Measurements from ENCODE around the gene CDH1.
"Not testable (repeated sequence)": the region's sequence is repeated elsewhere in the genome, so short reads cannot be mapped to it uniquely, and the experiment has no call there.

Gene CDH1

DNA sequence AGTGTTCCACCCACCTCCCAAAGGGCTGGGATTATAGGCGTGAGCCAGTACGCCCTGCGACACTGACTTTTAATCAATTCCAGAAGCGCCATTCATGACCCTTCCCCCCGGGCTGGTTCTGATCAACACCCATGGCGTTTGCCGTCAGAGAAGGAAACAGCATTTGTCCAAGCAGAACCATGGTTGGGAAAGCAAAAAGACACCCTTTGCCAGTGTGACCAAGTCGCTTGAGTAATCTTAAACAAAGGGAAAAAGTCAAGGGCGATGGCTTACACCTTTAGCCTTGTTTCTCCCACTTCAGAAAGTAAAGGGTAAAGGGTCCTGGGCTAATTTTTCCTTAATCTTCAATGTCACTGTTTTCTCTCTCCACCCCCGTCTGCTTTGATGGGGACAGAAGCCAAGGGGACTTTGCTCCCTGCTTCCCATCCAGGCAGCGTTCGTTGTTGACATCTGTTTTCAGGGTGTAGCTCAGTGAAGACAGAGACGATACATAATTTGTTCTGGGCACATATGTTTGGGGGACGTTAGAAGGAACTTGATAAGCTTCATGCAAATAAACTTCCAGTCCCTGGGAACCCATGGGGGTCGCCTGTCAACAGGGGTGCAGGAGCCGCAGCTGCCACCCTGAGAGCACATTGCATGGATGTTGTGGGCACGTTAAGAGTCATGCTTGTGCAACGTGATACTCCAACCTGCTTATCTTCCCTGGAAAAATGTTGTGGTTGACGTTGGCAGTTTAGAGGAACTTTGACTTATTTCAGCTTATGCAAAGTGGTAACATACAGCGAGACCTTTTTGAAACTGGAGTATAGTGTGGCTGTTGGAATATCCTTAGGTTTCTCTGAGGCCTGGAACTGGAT is 55.6 kb downstream of the CDH1 start:
- no peak for DNase-seq

DNA sequence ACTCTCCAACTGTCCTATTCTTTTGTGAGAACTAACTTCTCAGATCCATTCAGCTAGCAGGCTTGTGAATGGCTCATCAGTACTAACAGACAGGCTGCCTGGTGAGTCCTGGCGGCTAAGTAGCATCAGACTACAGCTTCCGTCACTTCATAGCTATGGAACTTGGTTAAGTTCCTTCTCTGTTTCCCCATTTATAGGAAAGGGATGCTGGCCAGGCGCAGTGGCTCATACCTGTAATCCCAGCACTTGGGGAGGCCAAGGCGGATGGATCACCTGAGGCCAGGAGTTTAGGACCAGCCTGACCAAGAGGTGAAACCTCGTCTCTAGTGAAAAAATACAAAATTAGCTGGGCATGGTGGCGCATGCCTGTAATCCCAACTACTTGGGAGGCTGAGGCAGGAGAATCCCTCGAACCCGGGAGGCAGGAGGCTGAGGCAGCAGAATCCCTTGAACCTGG is 56.3 kb downstream of the CDH1 start:
- no peak for DNase-seq

DNA sequence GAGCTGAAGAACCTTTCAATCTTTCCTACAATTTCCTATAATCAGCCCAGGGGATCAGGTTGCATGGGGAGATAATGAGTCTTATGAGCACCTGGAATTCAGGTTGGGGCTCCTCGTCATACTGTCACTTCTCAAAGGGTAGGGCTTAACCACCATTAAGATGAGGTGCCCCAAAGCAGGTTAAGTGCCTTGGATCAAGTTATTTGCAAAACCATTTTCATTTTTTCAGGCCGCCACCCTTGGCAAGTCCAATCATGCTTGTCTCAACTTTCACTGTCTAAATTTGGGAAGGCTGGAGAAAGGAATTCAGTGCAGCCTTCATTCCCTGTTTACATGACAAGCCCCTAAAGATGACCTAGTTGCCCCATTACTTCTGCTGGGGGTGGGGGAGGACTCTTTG is 61.3 kb downstream of the CDH1 start:
- DNase-seq, result no peak

DNA sequence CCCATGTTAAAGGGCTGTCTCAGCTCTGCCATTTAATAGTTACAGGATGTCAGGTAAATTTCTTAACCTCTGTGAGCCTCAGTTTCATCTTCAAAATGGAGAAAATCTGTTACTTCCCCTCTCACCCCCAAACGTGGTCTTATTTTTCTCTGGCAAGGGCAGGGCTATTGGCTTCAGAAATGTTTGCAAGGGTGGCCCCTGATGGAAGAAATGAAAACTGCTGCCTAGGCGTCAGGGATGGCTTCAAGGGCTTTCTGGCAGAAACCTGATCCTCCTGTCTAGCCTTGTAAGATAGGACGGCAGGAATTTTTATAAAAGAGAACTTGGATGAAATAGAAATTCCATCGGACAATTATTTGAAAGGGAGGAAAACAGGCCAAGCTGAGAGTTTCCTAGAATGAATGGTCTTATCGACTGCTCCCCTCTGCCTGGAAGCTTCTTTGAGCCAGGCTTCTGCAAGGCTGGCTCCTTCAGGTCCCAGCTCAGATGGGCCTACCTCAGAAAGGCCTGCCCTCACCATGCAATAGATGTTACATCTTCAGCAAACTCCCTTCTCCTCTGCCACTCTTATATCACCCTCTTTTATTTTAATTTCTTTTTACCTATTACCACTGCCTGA is 63.3 kb downstream of the CDH1 start:
- peak; percentile 41 to 50 for DNase-seq

DNA sequence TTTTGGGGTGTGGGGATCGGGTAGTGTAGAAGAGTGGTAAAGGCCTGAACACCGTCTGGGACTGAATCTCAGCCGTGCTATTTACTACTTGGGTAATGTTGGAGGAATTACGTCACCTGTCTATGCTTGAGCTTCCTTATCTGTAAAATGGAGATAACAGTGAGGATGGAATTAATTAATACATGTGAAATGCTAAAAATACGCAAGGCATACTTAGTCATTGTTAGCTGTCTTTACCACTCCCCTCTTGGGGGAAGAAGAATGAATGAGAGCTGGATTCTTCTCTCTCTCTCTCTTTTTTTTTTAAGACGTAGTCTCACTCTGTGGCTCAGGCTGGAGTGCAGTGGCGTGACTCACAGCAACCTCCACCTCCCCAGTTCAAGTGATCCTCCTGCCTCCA is 65.1 kb downstream of the CDH1 start:
- no peak for DNase-seq

DNA sequence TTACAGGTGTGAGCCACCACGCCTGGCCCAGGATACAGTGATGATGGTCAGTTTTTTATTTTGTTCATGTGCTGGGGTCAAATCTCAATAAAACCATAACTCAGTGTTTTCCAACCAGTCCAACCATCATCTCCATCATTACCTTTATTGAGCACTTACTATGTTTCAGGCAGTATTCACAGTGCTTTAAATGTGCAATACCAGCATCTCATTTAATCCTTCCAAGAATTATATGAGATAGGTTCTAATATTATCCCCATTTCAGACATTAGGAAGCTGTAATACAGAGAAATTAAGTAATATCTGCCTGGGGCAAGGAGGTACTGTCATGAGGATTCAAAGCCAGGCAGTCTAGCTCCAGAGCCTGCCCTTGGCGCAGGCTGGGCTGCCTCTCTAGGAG is 69.3 kb downstream of the CDH1 start:
- no peak for DNase-seq

DNA sequence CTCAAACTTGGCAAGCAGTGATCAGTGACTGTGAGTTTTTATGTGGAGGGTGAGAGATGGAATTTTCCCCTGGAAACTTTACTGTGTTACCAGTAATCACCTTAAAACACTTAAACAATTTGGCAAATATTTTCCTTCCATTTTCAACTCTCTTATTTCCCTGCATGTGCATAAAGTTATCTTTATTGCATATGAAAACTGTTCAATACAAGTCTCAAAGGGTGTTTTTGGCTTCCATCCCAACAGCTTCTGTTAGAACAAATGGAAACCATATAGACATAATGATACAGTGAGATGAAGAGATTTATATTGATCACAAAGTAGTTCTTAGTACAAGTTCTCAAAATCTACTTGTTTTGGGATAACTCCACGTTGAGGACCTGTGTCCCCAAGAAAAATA is 69.9 kb downstream of the CDH1 start:
- DNase-seq, result no peak

DNA sequence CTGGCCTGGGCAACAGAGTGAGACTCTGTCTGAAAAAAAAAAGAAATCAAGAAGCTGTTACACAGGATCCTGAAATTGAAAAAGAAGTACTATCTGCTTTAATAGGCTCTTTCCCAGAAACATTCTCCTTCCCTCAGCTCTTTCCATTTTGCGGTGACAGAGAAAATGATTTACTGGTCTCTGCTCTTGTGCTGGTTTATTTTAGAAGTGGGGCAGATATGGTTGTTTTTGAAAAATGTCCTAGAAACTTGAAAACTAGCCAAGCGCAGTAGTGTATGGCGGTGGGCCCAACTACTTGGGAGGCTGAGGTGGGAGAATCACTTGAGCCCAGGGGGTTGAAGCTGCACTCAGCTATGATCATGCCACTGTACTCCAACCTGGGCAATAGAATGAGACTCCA is 77.4 kb downstream of the CDH1 start:
- no peak for DNase-seq

DNA sequence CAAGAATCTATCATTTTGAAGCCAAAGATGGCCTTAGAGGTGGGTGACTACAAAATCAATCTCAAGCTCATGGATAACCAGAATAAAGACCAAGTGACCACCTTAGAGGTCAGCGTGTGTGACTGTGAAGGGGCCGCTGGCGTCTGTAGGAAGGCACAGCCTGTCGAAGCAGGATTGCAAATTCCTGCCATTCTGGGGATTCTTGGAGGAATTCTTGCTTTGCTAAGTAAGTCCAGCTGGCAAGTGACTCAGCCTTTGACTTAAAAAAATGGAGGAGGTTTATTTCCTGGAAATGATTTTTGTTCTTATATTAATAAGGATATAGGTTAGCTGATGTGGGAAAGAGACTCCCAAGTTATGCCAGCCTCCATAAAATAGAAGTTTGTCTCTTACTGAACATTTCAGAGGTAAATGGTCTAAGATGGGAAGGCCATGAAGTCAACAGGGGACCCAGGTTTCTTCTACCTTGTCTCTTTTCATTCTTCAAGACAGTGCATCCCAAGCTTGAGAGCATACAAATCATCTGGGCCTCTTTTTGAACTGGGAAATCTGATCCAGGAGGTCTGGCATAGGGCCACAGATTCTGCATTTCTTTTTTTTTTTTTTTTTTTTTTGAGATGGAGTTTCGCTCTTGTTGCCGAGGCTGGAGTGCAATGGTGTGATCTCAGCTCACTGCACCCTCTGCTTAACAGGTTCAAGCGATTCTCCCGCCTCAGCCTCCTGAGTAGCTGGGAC is 86.5 kb downstream of the CDH1 start:
- no peak for DNase-seq

DNA sequence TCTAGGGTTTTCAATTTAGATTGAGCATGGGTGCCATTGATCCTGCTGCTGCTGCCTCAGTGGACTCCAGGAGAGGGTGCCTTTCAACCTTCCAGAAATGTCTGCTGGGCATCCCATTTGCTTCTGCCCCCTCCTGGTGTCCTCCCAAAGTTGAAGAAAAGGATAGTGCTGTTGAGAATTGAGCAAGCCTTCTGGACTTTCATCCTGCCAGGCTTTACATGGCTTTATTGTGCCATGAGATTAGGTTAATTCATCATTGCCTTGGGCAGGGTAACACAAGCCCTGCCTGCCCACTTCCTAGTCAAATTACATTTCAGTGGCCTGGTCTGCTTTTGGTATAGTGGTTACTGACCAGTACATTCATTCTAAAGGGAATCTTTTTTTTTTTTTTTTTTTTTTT is 88.3 kb downstream of the CDH1 start:
- no peak for DNase-seq

DNA sequence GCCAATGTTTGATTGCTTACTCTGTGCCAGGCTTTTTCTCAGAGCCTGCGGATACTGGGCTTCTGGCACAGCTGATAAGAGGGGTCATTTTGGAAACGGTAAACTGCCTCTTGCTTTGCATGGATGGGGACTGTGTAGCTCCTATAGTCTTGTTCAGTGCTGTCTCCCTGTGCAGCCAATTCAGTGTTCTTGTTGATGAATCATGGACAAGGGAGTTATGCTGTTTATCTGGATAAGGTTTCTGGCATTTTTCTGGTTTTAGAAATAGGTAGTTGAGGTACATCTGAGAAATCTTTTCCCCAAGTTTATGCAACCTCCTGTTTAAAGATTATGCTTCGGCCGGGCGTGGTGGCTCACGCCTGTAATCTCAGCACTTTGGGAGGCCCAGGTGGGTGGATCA is 89.6 kb downstream of the CDH1 start:
- no peak for DNase-seq

DNA sequence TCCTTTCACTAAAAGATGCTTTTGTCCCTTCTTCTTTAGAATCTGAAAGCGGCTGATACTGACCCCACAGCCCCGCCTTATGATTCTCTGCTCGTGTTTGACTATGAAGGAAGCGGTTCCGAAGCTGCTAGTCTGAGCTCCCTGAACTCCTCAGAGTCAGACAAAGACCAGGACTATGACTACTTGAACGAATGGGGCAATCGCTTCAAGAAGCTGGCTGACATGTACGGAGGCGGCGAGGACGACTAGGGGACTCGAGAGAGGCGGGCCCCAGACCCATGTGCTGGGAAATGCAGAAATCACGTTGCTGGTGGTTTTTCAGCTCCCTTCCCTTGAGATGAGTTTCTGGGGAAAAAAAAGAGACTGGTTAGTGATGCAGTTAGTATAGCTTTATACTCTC is 96.2 kb downstream of the CDH1 start:
- DNase-seq, result no peak

DNA sequence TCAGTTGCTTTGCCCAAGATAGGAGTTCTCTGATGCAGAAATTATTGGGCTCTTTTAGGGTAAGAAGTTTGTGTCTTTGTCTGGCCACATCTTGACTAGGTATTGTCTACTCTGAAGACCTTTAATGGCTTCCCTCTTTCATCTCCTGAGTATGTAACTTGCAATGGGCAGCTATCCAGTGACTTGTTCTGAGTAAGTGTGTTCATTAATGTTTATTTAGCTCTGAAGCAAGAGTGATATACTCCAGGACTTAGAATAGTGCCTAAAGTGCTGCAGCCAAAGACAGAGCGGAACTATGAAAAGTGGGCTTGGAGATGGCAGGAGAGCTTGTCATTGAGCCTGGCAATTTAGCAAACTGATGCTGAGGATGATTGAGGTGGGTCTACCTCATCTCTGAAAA is 97.5 kb downstream of the CDH1 start:
- no peak for DNase-seq

DNA sequence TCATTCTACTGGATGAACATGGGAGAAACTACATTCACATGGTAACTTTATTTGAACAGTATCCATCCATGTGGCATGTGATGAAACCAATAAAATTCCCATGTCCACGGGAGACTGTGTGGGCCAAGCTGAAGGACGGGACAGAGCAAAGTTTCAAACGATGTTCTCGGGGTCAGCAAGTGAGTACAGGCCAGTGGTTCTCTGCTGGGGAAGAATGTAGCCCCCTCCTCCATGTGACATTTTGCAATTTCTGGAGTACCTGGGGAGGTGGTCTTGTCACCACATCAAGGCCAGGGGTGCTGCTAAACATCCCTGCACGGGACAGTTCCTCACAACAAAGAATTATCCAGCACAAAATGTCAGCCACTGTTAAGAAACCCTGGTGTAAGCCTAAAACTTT is 98.9 kb downstream of the CDH1 start:
- no peak for DNase-seq

DNA sequence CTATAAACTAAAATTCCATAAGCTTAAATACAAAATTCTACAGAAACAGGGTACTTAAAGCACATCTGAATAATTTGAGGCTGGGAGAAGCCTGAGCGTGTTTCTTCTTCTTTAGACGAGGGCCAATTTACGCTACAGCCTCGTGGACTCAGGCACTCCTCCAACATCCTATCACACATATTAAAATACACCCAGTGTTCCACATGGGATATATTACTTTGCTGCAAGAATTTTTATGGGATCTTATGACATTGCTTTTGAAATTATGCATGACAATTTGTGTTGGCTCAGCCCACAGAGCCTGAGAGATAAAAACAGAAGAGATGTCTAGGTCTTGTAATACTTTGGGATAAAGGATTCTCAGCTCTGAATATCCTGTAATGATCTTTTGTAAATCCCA is 102.7 kb downstream of the CDH1 start:
- no peak for DNase-seq

DNA sequence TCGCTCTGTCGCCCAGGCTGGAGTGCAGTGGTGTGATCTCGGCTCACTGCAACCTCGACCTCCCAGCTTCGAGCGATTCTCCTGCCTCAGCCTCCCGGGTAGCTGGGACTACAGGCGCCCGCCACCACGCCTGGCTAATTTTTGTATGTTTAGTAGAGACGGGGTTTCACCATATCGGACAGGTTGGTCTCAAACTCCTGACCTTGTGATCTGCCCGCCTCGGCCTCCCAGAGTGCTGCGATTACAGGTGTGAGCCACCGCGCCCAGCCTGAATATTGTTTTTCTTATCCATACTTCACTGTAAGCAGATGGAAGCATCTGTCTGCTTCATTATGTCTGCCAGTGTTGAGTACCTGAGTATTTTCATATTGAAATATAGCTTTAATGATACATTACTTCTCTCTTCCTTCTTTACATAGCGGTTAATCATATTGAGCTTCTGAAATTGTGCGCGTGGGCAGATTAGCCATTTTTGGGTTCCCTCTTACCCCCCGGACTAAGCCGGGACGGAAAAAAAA is 105.9 kb downstream of the CDH1 start:
- DNase-seq, result not testable (repeated sequence)

DNA sequence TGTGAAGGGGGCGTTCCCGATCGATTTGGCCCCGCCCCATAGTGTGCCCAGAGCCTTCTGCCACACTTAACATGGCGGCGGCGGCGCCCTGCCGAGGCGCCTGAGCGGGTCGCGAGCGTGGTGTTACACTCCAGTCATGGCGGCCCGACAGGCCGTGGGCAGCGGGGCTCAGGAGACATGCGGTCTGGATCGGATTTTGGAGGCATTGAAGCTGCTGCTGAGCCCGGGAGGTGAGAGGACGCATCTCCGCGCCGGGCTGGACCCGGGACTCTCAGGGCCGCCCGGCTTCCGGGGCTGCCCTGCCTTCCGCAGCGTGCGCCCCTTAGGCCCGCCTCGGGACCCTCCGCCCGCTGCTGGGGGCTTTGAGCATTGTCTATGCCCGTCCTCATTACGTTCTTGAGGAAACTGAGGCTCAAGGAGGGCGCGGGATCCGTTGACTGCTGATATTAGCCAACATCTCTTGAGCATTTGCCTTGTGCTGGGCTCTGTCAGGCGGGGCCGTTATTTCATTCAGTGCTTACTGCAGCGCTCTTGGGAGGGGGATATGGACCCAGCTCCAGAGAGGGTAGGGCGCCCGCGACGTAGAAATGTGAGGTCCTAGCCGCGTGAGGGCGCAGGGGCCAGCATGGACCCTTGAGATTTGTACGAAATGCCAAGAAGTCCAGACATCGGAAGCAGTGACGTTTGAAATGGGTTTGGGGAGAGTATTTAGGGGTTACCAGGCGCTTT is 106.6 kb downstream of the CDH1 start, which contains the start of gene TANGO6:
TSS of gene TANGO6 (plus strand) at position 50 of the 729 bp plus-strand sequence. CDS start at position 137, 87 bp downstream.
- DNase-seq, result peak; percentile 91 to 93

DNA sequence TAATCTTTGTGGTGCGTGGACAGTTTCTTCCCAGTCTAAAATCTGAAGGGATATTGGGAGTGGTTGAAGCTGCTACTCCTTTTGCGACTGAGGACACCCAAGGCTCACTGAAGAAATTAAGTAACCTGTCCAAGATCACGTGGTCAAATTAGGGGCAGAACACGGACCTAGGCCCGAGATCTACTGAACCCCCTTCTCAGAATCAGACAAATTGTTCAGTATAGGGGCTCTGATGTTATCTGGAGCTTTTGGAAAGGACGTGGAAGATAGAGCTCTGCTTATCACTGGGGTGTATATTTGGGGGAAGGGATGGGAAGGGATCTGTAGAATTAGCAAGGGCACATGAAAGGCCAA is 107.1 kb downstream of the CDH1 start:
- no peak for DNase-seq

DNA sequence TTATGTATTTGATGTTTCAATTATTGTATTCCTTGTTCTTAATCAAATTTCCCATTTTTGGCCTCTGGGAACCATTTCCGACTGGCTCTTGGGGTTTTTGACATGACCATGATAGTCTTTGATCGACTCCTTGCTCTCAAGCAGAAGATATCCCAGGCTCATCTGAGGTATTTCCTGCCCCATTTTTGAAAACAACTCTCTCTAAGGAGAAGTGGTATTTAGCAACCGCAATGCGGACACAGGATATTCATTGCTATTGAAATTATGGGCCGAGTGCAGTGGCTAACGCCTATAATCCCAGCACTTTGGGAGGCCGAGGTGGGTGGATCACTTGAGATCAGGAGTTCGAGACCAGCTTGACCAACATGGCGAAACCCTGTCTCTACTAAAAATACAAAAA is 111.7 kb downstream of the CDH1 start:
- DNase-seq, result no peak

DNA sequence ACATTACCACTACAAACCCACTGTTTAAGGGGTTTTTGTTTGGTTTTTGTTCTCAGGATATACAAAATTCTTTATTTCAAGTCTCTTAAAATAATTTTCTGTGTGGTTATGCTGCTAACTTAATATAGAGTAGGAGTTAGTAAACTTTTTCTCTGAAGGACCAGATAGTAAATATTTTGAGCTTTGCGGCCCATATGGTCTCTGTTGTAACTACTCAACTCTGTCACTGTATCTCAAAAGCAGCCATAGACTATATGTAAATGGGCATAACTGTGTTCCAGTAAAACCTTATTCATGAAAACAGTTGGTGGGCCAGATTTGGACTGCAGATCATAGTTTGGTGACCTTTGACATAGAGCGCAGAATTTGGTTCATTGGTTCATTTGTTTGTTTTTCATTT is 113.4 kb downstream of the CDH1 start:
- DNase-seq, result no peak

DNA sequence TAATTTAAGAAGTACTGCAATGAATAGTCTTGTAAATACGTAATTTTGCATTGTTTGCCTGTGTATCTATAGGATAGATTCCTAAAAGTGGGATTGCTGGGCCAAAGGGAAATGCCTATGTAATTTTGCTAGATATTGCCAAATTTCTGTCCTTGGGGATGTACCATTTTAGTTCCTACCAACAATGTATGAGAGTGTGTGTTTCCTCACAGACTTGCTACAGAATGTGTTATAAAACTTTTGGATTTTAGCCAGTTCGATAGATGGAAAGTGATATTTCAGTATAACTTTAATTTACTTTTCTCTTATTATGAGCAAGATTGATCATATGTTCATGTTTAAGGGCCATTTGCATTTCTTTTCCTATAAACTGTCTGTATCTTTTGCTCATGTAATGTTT is 114.5 kb downstream of the CDH1 start:
- no peak for DNase-seq

DNA sequence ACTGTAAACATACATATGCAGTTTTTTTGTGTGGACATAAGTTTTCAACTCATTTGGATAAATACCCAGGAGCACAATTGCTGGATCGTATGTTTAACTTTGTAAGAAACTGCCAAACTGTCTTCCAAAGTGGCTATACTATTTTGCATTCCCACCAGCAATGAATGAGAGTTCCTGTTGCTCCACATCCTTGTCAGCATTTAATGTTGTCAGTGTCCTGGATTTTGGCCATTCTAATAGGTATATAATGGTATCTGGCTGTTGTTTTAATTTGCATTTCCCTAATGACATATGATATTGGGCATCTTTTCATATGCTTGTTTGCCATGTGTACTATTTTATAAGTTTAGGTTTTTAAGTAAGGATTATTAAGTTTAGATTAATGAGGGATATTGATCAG is 120.4 kb downstream of the CDH1 start:
- DNase-seq, result no peak

DNA sequence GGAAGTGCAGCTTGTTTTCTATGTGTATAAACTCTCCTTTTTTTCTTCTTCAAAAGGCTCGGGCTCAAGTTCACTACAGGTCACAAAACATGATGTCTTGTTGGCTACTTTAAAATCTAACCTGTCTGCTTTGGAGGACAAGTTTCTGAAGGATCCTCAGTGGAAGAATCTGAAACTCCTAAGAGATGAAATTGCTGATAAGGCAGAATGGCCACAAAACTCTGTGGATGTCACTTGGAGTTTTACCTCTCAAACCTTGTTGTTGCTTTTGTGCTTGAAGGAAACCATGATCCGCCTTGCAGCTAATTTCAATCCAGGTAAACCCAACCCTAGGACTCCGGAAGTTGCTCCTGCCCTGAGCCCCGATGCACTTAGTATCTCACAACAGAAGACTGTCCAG is 122.7 kb downstream of the CDH1 start:
- no peak for DNase-seq

Measured in CD4-positive, alpha-beta T cell treated with Interleukin-1 beta for 1 hour (primary cell).